NB4 (cell line): Measurements from ENCODE around the gene SKA3.
"Not testable (repeated sequence)": the region's sequence is repeated elsewhere in the genome, so short reads cannot be mapped to it uniquely, and the experiment has no call there.

Experiments
- DNase-seq: peaks from one replicate; pipeline ENCODE4 v3.0.0; 2010; ENCODE audit warnings: low read depth
- H3K4me3 ChIP-seq: one replicate; pipeline ENCODE4 v1.5.1; 2011; ENCODE audit warnings: mild to moderate bottlenecking, low read depth, low read length, moderate library complexity
- MAX ChIP-seq: IDR thresholded peaks from 2 replicates; pipeline ENCODE4 v1.6.1; 2011; ENCODE audit warnings: low read depth, low read length
- MYC ChIP-seq: IDR thresholded peaks from 2 replicates; pipeline ENCODE4 v1.6.1; 2011; ENCODE audit warnings: low read depth, low read length
- POLR2A ChIP-seq: IDR thresholded peaks from 2 replicates; pipeline ENCODE4 v1.6.1; 2011; ENCODE audit warnings: mild to moderate bottlenecking; ENCODE audit not compliant: insufficient read length; ENCODE audit errors: extremely low read depth
- TF ChIP-seq, protein P1 (sequence below): IDR thresholded peaks from one replicate; pipeline ENCODE4 v1.5.1; 2012; ENCODE audit warnings: low read depth, low read length

Gene SKA3

GRCh38 chr13:21142766-21143165, 33.6 kb downstream of the SKA3 start:
- TF ChIP-seq MAX, result no peak
- no peak for TF ChIP-seq MYC
- TF ChIP-seq, protein P1, sequence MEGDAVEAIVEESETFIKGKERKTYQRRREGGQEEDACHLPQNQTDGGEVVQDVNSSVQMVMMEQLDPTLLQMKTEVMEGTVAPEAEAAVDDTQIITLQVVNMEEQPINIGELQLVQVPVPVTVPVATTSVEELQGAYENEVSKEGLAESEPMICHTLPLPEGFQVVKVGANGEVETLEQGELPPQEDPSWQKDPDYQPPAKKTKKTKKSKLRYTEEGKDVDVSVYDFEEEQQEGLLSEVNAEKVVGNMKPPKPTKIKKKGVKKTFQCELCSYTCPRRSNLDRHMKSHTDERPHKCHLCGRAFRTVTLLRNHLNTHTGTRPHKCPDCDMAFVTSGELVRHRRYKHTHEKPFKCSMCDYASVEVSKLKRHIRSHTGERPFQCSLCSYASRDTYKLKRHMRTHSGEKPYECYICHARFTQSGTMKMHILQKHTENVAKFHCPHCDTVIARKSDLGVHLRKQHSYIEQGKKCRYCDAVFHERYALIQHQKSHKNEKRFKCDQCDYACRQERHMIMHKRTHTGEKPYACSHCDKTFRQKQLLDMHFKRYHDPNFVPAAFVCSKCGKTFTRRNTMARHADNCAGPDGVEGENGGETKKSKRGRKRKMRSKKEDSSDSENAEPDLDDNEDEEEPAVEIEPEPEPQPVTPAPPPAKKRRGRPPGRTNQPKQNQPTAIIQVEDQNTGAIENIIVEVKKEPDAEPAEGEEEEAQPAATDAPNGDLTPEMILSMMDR, result no peak
- TF ChIP-seq POLR2A, result no peak
- H3K4me3 ChIP-seq, result peak overlapping the region; percentile 37
- DNase-seq, result no peak

DNA sequence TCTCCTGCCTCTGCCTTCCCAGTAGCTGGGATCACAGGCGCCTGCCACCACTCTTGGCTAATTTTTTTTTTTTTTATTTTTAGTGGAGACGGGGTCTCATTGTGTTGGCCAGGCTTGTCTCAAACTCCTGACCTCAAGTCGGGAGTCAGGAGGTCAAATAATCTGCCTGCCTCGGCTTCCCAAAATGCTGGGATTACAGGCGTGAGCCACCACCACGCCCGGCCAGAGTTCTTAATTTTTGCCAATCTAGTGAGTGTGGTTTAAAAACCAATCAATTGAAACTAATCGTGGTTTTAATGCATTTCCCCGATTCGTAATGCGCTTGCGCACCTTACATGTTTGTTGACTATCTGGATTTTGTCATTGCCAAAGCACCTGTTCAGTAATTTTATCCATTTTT, 37.0 kb downstream of the SKA3 start:
- no peak for TF ChIP-seq MYC
- TF ChIP-seq, protein P1, result no peak
- TF ChIP-seq MAX, result no peak
- no peak for TF ChIP-seq POLR2A
- DNase-seq, result no peak
- peak overlapping the region; percentile 79 for H3K4me3 ChIP-seq

GRCh38 chr13:21138561-21138960, 37.8 kb downstream of the SKA3 start:
- DNase-seq, result no peak
- H3K4me3 ChIP-seq, result no peak overlapping the region
- TF ChIP-seq MAX, result no peak
- no peak for TF ChIP-seq MYC
- no peak for TF ChIP-seq POLR2A
- TF ChIP-seq, protein P1, result no peak

- no peak for TF ChIP-seq MAX
- TF ChIP-seq POLR2A, result no peak
- no peak for TF ChIP-seq MYC
- TF ChIP-seq, protein P1, result no peak
- H3K4me3 ChIP-seq, result no peak overlapping the region
- DNase-seq, result peak; percentile 50
These were observed 38.7 kb downstream of the SKA3 start for GRCh38 chr13:21137696-21138095.

DNA sequence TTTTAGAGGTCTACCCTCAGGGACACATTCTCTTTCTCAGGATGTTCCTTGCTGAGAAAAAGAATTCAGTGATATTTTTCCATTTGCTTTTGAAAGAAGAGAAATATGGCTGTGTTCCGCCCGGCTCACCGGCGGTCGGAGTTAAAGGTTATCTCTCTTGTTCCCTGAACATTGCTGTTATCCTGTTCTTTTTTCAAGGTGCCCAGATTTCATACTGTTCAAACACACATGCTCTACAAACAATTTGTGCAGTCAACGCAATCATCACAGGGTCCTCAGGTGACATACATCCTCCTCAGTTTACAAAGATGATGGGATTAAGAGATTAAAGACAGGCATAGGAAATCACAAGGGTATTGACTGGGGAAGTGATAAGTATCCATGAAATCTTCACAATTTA, 40.5 kb downstream of the SKA3 start:
- DNase-seq, result not testable (repeated sequence)

DNA sequence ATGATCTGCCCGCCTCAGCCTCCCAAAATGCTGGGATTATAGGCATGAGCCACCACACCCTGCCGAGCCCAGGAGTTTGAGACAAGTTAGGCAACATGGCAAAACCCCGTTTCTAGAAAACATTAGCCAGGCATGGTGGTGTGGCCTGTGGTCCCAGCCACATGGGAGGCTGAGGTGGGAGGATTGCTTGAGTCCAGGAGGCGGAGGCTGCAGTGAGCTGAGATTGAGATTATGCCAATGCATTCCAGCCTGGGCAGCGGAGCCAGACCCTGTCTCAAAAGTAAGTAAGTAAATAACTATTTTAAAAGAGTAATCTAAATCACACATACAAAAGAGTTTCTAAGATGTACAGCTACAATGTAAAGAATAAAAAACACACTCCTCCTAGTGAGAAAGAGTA, 41.9 kb downstream of the SKA3 start:
- TF ChIP-seq, protein P1, result no peak
- no peak for TF ChIP-seq POLR2A
- no peak for TF ChIP-seq MAX
- no peak for TF ChIP-seq MYC
- DNase-seq, result no peak
- H3K4me3 ChIP-seq, result no peak overlapping the region

More for the DNA sequence above, 40.5 kb downstream of the SKA3 start:
- not testable (repeated sequence) for H3K4me3 ChIP-seq
